SK-N-MC (cell line): Measurements from ENCODE around the gene ATRN.

Experiments used
- EZH2 ChIP-seq: fragments of 200-600 bp; sonication (generic); IDR thresholded peaks from one replicate; pipeline ENCODE4 v1.6.1; 2017; ENCODE audit warnings: antibody characterized with exemption
- POLR2AphosphoS5 ChIP-seq: IDR thresholded peaks from 2 replicates; pipeline ENCODE4 v1.6.1; 2012; ENCODE audit warnings: mild to moderate bottlenecking, low read depth, low read length, borderline replicate concordance

DNA sequence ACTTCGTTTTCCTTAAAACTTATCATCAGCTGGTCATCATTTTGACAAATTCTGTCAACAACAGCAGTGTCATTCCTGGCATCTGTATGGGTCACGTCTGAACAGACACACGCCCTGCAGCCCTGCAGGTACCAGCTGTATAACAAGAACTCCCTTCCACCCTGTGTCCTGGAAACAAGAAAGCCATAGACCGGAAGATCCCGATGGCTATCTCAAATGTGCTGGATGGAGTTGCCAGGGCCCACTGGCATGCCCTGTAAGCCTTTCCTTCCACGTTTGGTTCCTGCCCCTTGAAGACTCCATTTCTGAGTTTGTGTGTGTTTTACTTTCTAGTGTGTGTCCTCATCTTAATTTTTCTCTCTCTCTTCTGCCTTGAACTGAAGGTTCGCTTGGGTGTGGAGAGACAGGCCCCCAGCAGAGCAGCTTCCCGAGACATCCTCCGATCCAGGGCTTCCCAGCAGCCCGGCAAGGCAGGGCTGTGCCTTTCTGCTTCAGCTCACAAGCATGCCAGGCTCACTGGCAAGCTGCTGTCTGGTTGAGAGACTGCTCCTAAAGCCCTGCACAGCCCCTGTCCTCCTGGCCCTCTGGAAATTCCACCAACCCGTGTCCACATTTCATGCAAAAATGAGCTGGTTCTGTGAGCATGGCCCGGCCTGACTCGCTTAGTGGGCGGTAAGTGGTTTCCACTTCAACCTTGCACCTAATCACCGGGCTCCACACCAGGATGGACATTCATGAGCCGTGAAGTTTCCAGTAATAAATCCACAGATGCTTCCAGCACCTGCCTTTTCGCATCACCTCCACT is 183.7 kb downstream of the ATRN start:
- TF ChIP-seq EZH2 (no peak), POLR2AphosphoS5 (no peak)
